Measurements from ENCODE around the gene C2orf49. TPM values are rescaled to one million over a fixed set of nuclear protein-coding genes. Genes with fewer than 3 reads are reported as not detected.

The C2orf49 gene
- total RNA-seq, 1 donor from 2014 or later = 21.6 TPM

GRCh38 chr2:105369777-105370690 lies 32.7 kb downstream of the C2orf49 start:
- no peaks in the 10 kb centered on the region for H3K27me3 ChIP-seq (ENCODE audit: insufficient read depth, low read length)
- Mint-ChIP-seq H3K27me3 (ENCODE audit: low read depth, unreplicated experiment) (no peaks in the 10 kb centered on the region), H3K4me1 (ENCODE audit: low read depth, unreplicated experiment) (peaks cover 18% of the 10 kb centered on the region), H3K4me3 (ENCODE audit: unreplicated experiment) (peak overlapping the region; percentile 12), H3K36me3 (ENCODE audit: low read depth, unreplicated experiment) (peaks cover 38% of the 10 kb centered on the region), H3K27ac (ENCODE audit: unreplicated experiment) (peak overlapping the region; percentile 22), H3K9me3 (ENCODE audit: unreplicated experiment) (no peaks in the 10 kb centered on the region)
- H3K79me2 ChIP-seq (ENCODE audit: insufficient read depth, low read length) = peaks cover 77% of the 10 kb centered on the region
- H3K27ac ChIP-seq (ENCODE audit: low read depth, low read length) = peak overlapping the region; percentile 34
- no peak for TF ChIP-seq EZH2 (IDR thresholded peaks at IDR 0.05; ENCODE audit: insufficient read depth, low read length)
- peak; percentile 77 for TF ChIP-seq CTCF (IDR thresholded peaks at IDR 0.05; ENCODE audit: insufficient read depth, low read depth, low read length)
- no peak overlapping the region for H3K4me2 ChIP-seq (ENCODE audit: low read length)
- H2AFZ ChIP-seq (ENCODE audit: low read depth, low read length) = no peak overlapping the region
- H3K4me3 ChIP-seq (ENCODE audit: insufficient read depth, low read depth, low read length) = no peak overlapping the region
- peak; percentile 75 for FAIRE-seq
- H4K20me1 ChIP-seq (ENCODE audit: insufficient read depth, low read length) = peaks cover 97% of the 10 kb centered on the region
- peak overlapping the region; percentile 29 for H3K9ac ChIP-seq (ENCODE audit: low read length)
- peak; percentile 69 for DNase-seq (ENCODE audit: low read depth)
- H3K9me3 ChIP-seq (ENCODE audit: insufficient read depth, low read depth, low read length) = no peaks in the 10 kb centered on the region
- H3K4me1 ChIP-seq (ENCODE audit: insufficient read depth, low read length) = peaks cover 34% of the 10 kb centered on the region
- peaks cover 79% of the 10 kb centered on the region for H3K36me3 ChIP-seq (ENCODE audit: insufficient read depth, low read length)

DNA sequence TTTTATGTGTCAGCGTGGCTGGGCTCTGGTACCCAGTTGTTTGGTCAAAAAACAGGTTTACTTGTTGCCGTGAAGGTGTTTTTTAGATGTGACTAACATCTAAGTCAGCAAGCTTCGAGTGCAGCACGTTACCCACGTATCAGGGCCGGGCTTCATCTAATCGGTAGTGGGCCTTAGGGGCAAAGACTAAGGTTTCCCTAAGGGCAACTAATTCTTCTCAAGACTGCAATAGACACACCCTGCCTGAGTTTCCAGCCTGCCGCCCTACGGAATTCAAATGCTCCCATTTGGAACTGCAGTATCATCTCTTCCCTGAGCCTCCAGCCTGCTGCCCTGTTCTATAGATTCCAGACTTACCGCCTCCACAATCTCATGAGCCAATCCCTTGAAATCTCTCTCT lies 33.8 kb downstream of the C2orf49 start:
- peak overlapping the region; percentile 34 for H3K27ac ChIP-seq (ENCODE audit: low read depth, low read length)
- H3K9me3 Mint-ChIP-seq (ENCODE audit: unreplicated experiment) = no peaks in the 10 kb centered on the region
- TF ChIP-seq CTCF (IDR thresholded peaks at IDR 0.05; ENCODE audit: insufficient read depth, low read depth, low read length) = no peak
- no peak for TF ChIP-seq EZH2 (IDR thresholded peaks at IDR 0.05; ENCODE audit: insufficient read depth, low read length)
- peaks cover 44% of the 10 kb centered on the region for H3K4me1 ChIP-seq (ENCODE audit: insufficient read depth, low read length)
- no peaks in the 10 kb centered on the region for H3K27me3 ChIP-seq (ENCODE audit: insufficient read depth, low read length)
- no peak overlapping the region for H3K4me2 ChIP-seq (ENCODE audit: low read length)
- DNase-seq (ENCODE audit: low read depth) (no peak), FAIRE-seq (no peak)
- H4K20me1 ChIP-seq (ENCODE audit: insufficient read depth, low read length) = peaks cover 98% of the 10 kb centered on the region
- H3K36me3 ChIP-seq (ENCODE audit: insufficient read depth, low read length) = peaks cover 82% of the 10 kb centered on the region
- H3K9me3 ChIP-seq (ENCODE audit: insufficient read depth, low read depth, low read length) = no peaks in the 10 kb centered on the region
- H3K36me3 Mint-ChIP-seq (ENCODE audit: low read depth, unreplicated experiment) = peaks cover 36% of the 10 kb centered on the region
- H3K4me3 ChIP-seq (ENCODE audit: insufficient read depth, low read depth, low read length) = no peak overlapping the region
- no peaks in the 10 kb centered on the region for H3K27me3 Mint-ChIP-seq (ENCODE audit: low read depth, unreplicated experiment)
- no peak overlapping the region for H3K4me3 Mint-ChIP-seq (ENCODE audit: unreplicated experiment)
- H3K9ac ChIP-seq (ENCODE audit: low read length) = peak overlapping the region; percentile 29
- H3K27ac Mint-ChIP-seq (ENCODE audit: unreplicated experiment) = no peak overlapping the region
- H2AFZ ChIP-seq (ENCODE audit: low read depth, low read length) = no peak overlapping the region
- peaks cover 23% of the 10 kb centered on the region for H3K4me1 Mint-ChIP-seq (ENCODE audit: low read depth, unreplicated experiment)
- peaks cover 84% of the 10 kb centered on the region for H3K79me2 ChIP-seq (ENCODE audit: insufficient read depth, low read length)

DNA sequence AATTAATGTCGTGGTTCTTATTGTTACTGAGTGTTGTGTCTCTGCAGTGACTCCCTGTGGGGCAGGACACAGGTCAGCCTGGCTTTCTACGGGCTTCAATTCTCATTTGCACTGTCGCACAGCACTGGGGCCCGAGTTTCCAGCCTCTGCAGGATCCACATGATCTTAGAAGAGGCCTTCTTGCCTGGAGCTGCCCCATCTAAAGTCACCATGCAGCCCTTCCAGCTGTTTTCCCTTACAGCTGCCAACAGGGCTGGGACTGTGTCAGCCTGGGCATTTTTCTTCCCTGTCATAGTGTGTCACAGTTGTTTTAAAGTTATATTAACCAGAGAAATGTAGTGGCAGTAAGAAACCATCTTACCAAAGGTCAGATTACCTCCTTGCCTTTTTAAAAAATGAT lies 34.5 kb downstream of the C2orf49 start:
- Mint-ChIP-seq H3K9me3 (ENCODE audit: unreplicated experiment) (no peaks in the 10 kb centered on the region), H3K36me3 (ENCODE audit: low read depth, unreplicated experiment) (peaks cover 38% of the 10 kb centered on the region), H3K27me3 (ENCODE audit: low read depth, unreplicated experiment) (no peaks in the 10 kb centered on the region), H3K4me3 (ENCODE audit: unreplicated experiment) (no peak overlapping the region), H3K27ac (ENCODE audit: unreplicated experiment) (no peak overlapping the region), H3K4me1 (ENCODE audit: low read depth, unreplicated experiment) (peaks cover 27% of the 10 kb centered on the region)
- Histone ChIP-seq H2AFZ (ENCODE audit: low read depth, low read length) (no peak overlapping the region), H3K4me1 (ENCODE audit: insufficient read depth, low read length) (peaks cover 51% of the 10 kb centered on the region), H3K79me2 (ENCODE audit: insufficient read depth, low read length) (peaks cover 87% of the 10 kb centered on the region), H3K4me2 (ENCODE audit: low read length) (no peak overlapping the region), H3K27ac (ENCODE audit: low read depth, low read length) (peak overlapping the region; percentile 38), H3K9me3 (ENCODE audit: insufficient read depth, low read depth, low read length) (no peaks in the 10 kb centered on the region), H3K4me3 (ENCODE audit: insufficient read depth, low read depth, low read length) (no peak overlapping the region), H3K27me3 (ENCODE audit: insufficient read depth, low read length) (no peaks in the 10 kb centered on the region), H3K9ac (ENCODE audit: low read length) (peak overlapping the region; percentile 29), H3K36me3 (ENCODE audit: insufficient read depth, low read length) (peaks cover 80% of the 10 kb centered on the region), H4K20me1 (ENCODE audit: insufficient read depth, low read length) (peaks cover 100% of the 10 kb centered on the region)
- FAIRE-seq (no peak), DNase-seq (ENCODE audit: low read depth) (no peak)
- TF ChIP-seq CTCF (IDR thresholded peaks at IDR 0.05; ENCODE audit: insufficient read depth, low read depth, low read length) (no peak), EZH2 (IDR thresholded peaks at IDR 0.05; ENCODE audit: insufficient read depth, low read length) (no peak)
